GM23338 (cell line): ENCODE data around the gene GRB14.

Experiments used
- CREB1 ChIP-seq: fragments of 250-450 bp; sonication (Bioruptor Pico); IDR thresholded peaks from 2 replicates; pipeline ENCODE4 v1.5.0; 2020; ENCODE audit warnings: low read depth, mild to moderate bottlenecking, moderate library complexity
- CTCF ChIP-seq, 2 experiments: fragments of 200-600 bp in 1 of 2; sonication (generic) in 1 of 2; conservative IDR thresholded peaks; 2 replicates each; pipeline versions ENCODE4 v1.5.1 to v1.6.1; 2016 to 2017; ENCODE audit warnings: antibody characterized with exemption in 2 of 2, low read depth in 2 of 2, mild to moderate bottlenecking in 2 of 2, moderate library complexity in 1 of 2
- ETS1 ChIP-seq: IDR thresholded peaks from 2 replicates; pipeline ENCODE4 v1.6.1; 2016; ENCODE audit warnings: antibody characterized with exemption
- EZH2 ChIP-seq: fragments of 200-600 bp; sonication (generic); IDR thresholded peaks from one replicate; pipeline ENCODE4 v1.8.0; 2017; ENCODE audit warnings: antibody characterized with exemption, mild to moderate bottlenecking, low read depth; ENCODE audit not compliant: unreplicated experiment
- EZH2phosphoT487 ChIP-seq: fragments of 200-600 bp; sonication (generic); IDR thresholded peaks from one replicate; pipeline ENCODE4 v1.8.1; 2018; ENCODE audit warnings: antibody characterized with exemption; ENCODE audit not compliant: unreplicated experiment
- JUNB ChIP-seq: IDR thresholded peaks from one replicate; pipeline ENCODE4 v1.6.1; 2016; ENCODE audit warnings: antibody characterized with exemption; ENCODE audit not compliant: unreplicated experiment
- NANOG ChIP-seq: IDR thresholded peaks from 2 replicates; pipeline ENCODE4 v1.6.1; 2016; ENCODE audit warnings: antibody characterized with exemption, borderline replicate concordance
- POLR2AphosphoS5 ChIP-seq: IDR thresholded peaks from 2 replicates; pipeline ENCODE4 v1.6.1; 2016; ENCODE audit warnings: antibody characterized with exemption, low read depth
- REST ChIP-seq: IDR thresholded peaks from one replicate; pipeline ENCODE4 v1.6.1; 2018; ENCODE audit warnings: antibody characterized with exemption; ENCODE audit not compliant: unreplicated experiment
- STAT1 ChIP-seq: IDR thresholded peaks from one replicate; pipeline ENCODE4 v1.6.1; 2016; ENCODE audit warnings: antibody characterized with exemption; ENCODE audit not compliant: unreplicated experiment
- ZNF114 ChIP-seq: fragments of 250-450 bp; sonication (Bioruptor Pico); IDR thresholded peaks from 2 replicates; pipeline ENCODE4 v1.5.0; 2020; ENCODE audit warnings: mild to moderate bottlenecking, moderate library complexity

GRCh38 chr2:164554487-164554886 lies 66.8 kb downstream of the GRB14 start:
- TF ChIP-seq CTCF (conservative IDR thresholded peaks at IDR 0.05; ENCODE audit: low read depth in 2 of 2) = no peak
- TF ChIP-seq JUNB = no peak
- no peak for TF ChIP-seq ZNF114 (CRISPR knock-in tag)
- TF ChIP-seq REST = no peak
- TF ChIP-seq EZH2 = no peak
- TF ChIP-seq ETS1 = no peak
- no peak for TF ChIP-seq POLR2AphosphoS5
- no peak for TF ChIP-seq EZH2phosphoT487
- TF ChIP-seq CREB1 (CRISPR knock-in tag) = no peak
- TF ChIP-seq STAT1 = no peak
- no peak for TF ChIP-seq NANOG
